ENCODE results near the gene RBMS3. TPM values are rescaled to one million over a fixed set of nuclear protein-coding genes. Genes with fewer than 3 reads are reported as not detected.

The RBMS3 gene
- total RNA-seq, 2 donors from 2014 or later = 27.3 to 51.4 TPM

GRCh38 chr3:29334706-29335105, 53.8 kb downstream of the RBMS3 start:
- H3K36me3 ChIP-seq = no peaks in the 10 kb centered on the region
- H3K27ac ChIP-seq = peak overlapping the region; percentile 74 to 82
- TF ChIP-seq CTCF (IDR thresholded peaks at IDR 0.05) = no peak
- no peaks in the 10 kb centered on the region for H3K9me3 ChIP-seq
- no peak for DNase-seq (ENCODE audit: low spot score)
- peaks cover 0 to 75% of the 10 kb centered on the region in 2 donors for H3K4me1 ChIP-seq
- no peaks in the 10 kb centered on the region for H3K27me3 ChIP-seq
- H3K4me3 ChIP-seq = no peak overlapping the region

GRCh38 chr3:29335438-29335837, 54.6 kb downstream of the RBMS3 start:
- peak overlapping the region in 1 of 2 donors; percentile 36 for H3K4me3 ChIP-seq
- no peaks in the 10 kb centered on the region for H3K9me3 ChIP-seq
- peak; percentile 89 for DNase-seq (ENCODE audit: low spot score)
- H3K4me1 ChIP-seq = peaks cover 0 to 68% of the 10 kb centered on the region in 2 donors
- no peaks in the 10 kb centered on the region for H3K36me3 ChIP-seq
- TF ChIP-seq CTCF (IDR thresholded peaks at IDR 0.05) = no peak
- peak overlapping the region; percentile 74 to 82 for H3K27ac ChIP-seq
- H3K27me3 ChIP-seq = no peaks in the 10 kb centered on the region

- peak overlapping the region; percentile 74 to 82 for H3K27ac ChIP-seq
- no peaks in the 10 kb centered on the region for H3K36me3 ChIP-seq
- H3K4me3 ChIP-seq = peak overlapping the region in 1 of 2 donors; percentile 36
- no peaks in the 10 kb centered on the region for H3K9me3 ChIP-seq
- TF ChIP-seq CTCF (IDR thresholded peaks at IDR 0.05) = no peak
- peaks cover 0 to 63% of the 10 kb centered on the region in 2 donors for H3K4me1 ChIP-seq
- no peaks in the 10 kb centered on the region for H3K27me3 ChIP-seq
- DNase-seq (ENCODE audit: low spot score) = no peak
Measured at GRCh38 chr3:29335943-29336342, 55.1 kb downstream of the RBMS3 start.

GRCh38 chr3:29337565-29337964, 56.7 kb downstream of the RBMS3 start:
- no peak for DNase-seq (ENCODE audit: low spot score)
- Histone ChIP-seq H3K4me1 (peaks cover 0 to 48% of the 10 kb centered on the region in 2 donors), H3K9me3 (no peaks in the 10 kb centered on the region), H3K27ac (no peak overlapping the region), H3K27me3 (no peaks in the 10 kb centered on the region), H3K36me3 (no peaks in the 10 kb centered on the region), H3K4me3 (no peak overlapping the region)
- no peak for TF ChIP-seq CTCF (IDR thresholded peaks at IDR 0.05)

- H3K27me3 ChIP-seq = no peaks in the 10 kb centered on the region
- TF ChIP-seq CTCF (IDR thresholded peaks at IDR 0.05) = no peak
- DNase-seq (ENCODE audit: low spot score) = no peak
- peaks cover 0 to 43% of the 10 kb centered on the region in 2 donors for H3K4me1 ChIP-seq
- no peak overlapping the region for H3K27ac ChIP-seq
- no peaks in the 10 kb centered on the region for H3K36me3 ChIP-seq
- no peaks in the 10 kb centered on the region for H3K9me3 ChIP-seq
- no peak overlapping the region for H3K4me3 ChIP-seq
Measured at GRCh38 chr3:29338377-29338776, 57.5 kb downstream of the RBMS3 start.
